ENCODE measurements around the gene SHANK2.

SHANK2 gene

DNA sequence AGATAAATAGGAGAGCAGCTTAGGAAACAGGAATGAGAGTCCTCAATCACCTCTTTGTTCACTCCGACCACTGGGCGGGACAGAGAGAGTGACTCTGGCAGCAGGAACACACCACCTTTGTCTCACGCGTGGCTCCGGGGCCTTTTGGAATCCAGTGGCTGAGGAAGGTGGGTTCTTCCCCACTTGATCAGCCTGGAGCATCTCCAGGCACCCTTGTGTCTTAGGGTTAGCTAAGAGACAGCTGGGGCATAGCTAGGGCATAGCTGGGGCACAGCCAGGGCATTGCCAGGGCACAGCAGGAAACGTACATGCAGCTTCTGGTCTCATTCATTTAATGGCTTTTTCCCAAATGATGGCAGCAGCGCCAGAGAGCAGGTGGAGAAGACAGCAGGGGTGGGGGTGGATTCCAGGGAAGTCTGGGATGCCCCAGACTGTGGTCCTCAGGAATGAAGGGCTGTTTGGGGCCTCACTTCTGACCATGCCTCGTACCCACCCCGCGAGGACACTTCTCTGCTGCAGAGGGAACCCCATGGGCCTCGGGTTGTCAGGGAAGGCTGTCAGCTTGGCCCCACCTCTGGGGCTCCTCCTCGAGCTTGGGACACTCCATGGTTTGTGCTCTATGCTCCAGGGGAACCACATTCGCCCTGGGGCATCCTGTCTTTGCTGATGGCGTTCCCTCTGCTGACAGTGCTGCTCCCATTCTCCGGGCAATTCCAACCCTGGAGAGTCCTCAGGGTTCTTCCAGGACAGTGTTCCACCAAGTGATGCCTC is 30.4 kb upstream of the SHANK2 start:
- DNase-seq (ENCODE audit: low read depth), result no peak
- TF ChIP-seq, protein P1, sequence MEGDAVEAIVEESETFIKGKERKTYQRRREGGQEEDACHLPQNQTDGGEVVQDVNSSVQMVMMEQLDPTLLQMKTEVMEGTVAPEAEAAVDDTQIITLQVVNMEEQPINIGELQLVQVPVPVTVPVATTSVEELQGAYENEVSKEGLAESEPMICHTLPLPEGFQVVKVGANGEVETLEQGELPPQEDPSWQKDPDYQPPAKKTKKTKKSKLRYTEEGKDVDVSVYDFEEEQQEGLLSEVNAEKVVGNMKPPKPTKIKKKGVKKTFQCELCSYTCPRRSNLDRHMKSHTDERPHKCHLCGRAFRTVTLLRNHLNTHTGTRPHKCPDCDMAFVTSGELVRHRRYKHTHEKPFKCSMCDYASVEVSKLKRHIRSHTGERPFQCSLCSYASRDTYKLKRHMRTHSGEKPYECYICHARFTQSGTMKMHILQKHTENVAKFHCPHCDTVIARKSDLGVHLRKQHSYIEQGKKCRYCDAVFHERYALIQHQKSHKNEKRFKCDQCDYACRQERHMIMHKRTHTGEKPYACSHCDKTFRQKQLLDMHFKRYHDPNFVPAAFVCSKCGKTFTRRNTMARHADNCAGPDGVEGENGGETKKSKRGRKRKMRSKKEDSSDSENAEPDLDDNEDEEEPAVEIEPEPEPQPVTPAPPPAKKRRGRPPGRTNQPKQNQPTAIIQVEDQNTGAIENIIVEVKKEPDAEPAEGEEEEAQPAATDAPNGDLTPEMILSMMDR (conservative IDR thresholded peaks at IDR 0.05; ENCODE audit: low read depth, low read length), result no peak
- H3K4me3 ChIP-seq (ENCODE audit: low read depth, low read length), result no peak overlapping the region

DNA sequence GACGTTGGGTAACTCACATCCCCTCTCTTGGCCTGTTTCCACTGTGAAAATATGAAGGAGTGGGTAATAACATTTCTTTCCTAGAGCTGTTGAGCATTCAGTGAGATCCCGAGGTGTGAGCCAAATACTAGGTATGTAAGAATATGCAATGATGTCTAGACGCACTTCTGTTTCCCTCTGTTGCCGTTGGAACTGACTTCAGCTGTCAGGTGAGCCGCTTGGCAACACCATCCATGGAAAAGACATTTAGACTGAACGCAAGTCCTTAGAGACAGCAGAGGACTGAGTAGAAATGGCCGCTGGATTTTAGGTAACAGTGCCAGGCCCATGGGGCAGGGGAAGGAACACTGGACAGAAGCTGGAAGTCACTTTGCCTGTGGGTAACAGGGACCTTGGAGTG is 29.5 kb upstream of the SHANK2 start:
- TF ChIP-seq, protein P1 (conservative IDR thresholded peaks at IDR 0.05; ENCODE audit: low read depth, low read length), result no peak
- DNase-seq (ENCODE audit: low read depth), result no peak

DNA sequence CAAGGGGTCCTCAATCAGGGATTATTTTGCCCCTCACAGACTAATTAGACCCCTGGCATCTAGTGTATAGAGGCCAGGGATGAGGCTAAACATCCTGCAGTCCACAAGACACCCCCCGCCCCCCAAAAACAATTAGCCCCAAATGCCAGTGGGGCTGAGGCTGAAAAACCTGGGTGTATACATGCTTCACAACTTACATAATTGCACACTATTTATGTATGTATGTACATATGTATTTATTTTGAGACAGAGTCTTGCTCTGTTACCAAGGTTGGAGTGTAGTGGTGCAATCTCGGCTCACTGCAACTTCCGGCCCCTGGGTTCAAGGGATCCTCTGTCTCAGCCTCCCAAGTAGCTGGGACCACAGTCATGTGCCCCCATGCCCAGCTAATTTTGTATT is 28.8 kb upstream of the SHANK2 start:
- DNase-seq (ENCODE audit: low read depth), result no peak
- H3K4me3 ChIP-seq (ENCODE audit: low read depth, low read length), result no peak overlapping the region
- TF ChIP-seq, protein P1 (conservative IDR thresholded peaks at IDR 0.05; ENCODE audit: low read depth, low read length), result no peak

More for the DNA sequence above, 29.5 kb upstream of the SHANK2 start:
- H3K4me3 ChIP-seq (ENCODE audit: low read depth, low read length), result no peak overlapping the region

DNA sequence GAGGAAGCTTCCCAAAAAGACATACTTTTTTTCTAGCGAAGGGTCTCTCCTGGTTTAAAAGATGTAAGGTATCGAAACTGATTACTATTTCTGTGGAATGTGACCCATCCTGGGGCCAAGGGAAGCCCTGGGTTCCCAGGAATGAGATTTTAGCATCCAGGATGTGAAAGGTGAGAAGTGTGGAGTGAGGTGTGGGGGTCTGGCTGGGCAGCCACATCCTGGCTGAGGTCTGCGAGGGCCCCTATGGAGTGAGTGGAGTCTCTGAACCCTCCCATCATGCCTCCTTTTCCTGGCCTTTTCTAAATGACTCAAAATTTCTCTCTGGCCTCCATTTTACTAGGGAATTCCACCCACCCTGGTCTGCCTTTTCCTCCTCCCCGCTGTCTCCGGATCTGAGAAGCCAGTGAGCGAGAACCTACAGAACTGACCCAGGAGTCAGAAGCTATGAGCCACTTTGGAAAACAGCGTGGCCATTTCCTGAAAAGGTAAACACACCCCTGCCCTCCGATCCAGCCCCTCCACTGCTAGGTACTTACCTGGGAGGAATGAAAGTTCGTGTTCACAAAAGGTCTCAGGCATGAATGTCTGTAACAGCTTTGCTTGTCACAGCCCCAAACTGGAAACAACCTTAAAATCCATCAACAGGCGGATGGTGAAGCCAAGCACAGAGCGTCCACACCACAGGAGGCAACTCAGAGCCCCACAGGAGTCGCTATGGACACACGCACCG is 27.7 kb upstream of the SHANK2 start:
- TF ChIP-seq, protein P1 (conservative IDR thresholded peaks at IDR 0.05; ENCODE audit: low read depth, low read length), result no peak
- H3K4me3 ChIP-seq (ENCODE audit: low read depth, low read length), result no peak overlapping the region
- DNase-seq (ENCODE audit: low read depth), result no peak

DNA sequence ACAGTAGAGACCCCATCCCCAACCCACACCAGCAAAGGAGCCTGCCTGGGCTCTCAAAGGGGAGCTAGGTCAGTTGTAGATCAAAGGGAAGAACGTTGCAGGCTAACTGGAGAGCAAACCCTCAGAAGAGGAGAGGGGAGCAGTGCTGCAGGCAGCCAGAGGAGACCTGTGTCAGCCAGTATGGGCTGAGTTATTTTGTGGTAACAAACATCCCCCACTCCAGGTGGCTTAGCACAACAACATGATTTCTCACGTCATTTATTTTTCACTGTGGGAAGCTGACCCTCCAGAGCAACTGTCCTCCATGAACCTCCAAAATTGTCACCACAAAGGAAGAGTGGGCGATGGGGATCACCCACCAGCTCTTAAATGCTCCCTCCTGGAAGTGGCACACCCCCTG is 19.8 kb upstream of the SHANK2 start:
- no peak overlapping the region for H3K4me3 ChIP-seq (ENCODE audit: low read depth, low read length)
- TF ChIP-seq, protein P1 (conservative IDR thresholded peaks at IDR 0.05; ENCODE audit: low read depth, low read length), result no peak
- DNase-seq (ENCODE audit: low read depth), result no peak

DNA sequence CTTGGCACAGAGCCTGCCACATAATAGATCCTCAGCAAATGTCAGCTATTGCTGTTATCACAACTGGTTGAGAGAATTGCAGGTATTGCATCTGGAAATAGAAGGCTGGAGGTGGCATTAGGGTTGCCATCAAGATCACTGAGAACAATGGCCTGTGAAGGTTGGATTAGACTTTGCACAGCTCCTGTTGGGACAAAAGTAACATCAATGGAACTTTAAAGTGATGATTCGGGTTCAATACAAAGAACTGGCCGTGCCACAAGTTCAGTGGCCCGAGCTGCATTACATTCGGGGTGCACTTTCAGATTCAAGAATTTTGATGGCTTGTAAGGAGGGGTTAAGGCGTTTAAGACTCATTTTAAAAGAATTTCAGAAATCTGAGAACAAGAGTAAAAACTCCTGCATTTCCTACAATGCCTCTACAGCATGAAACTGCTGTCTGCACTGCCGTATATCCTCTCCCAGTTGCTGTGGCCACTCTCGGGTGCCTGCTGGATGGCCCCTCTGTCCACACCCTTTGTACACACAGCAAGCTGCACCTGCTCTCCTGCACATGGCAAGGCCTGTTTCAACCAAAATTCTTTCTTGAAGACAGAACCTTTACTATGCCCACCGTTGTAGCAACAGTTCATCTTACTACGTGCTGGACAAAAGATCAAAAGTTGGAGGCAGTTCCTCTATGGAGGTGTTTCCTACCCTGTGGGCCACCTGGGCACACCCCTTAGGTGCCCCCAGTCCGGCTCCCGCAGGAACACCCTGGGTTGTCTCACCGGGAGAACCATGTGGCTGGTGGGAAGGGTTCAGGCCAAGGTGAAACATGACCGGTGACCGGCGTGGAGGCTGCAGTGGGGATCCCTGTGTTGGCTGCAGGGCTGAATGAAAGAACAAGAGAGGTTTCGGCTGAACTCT is 17.5 kb upstream of the SHANK2 start:
- TF ChIP-seq, protein P1 (conservative IDR thresholded peaks at IDR 0.05; ENCODE audit: low read depth, low read length), result no peak
- no peak for DNase-seq (ENCODE audit: low read depth)
- no peak overlapping the region for H3K4me3 ChIP-seq (ENCODE audit: low read depth, low read length)

All from choroid plexus epithelial cell (primary cell).